HEK293 (cell line): ENCODE results near the gene ETHE1.

Source experiments
- CTCF ChIP-seq: fragments of 450-650 bp; formaldehyde crosslinking; IDR thresholded peaks from 2 replicates; pipeline ENCODE4 v1.5.1; 2016; ENCODE audit warnings: missing biosample characterization, missing genetic modification characterization
- SETDB1 ChIP-seq: IDR thresholded peaks from one replicate; pipeline ENCODE4 v1.6.1; 2017; ENCODE audit warnings: mild to moderate bottlenecking, low read length, moderate library complexity, mixed read lengths; ENCODE audit not compliant: insufficient read length
- TRIM28 ChIP-seq: IDR thresholded peaks from 2 replicates; pipeline ENCODE4 v1.6.1; 2011; ENCODE audit warnings: low read length, control low read depth, borderline replicate concordance
- ZNF248 ChIP-seq: fragments of 450-650 bp; formaldehyde crosslinking; IDR thresholded peaks from 2 replicates; pipeline ENCODE4 v1.5.1; 2017; ENCODE audit warnings: missing biosample characterization, missing genetic modification characterization
- ZNF600 ChIP-seq: fragments of 450-650 bp; formaldehyde crosslinking; IDR thresholded peaks from 2 replicates; pipeline ENCODE4 v1.5.1; 2016; ENCODE audit warnings: missing biosample characterization, missing genetic modification characterization
- ZNF658 ChIP-seq: fragments of 450-650 bp; formaldehyde crosslinking; IDR thresholded peaks from 2 replicates; pipeline ENCODE4; 2016; ENCODE audit warnings: missing biosample characterization, missing genetic modification characterization

GRCh38 chr19:43462785-43463380 is 64.1 kb downstream of the ETHE1 start:
- TF ChIP-seq CTCF (tag by site-specific recombination) = peak; percentile 47
- no peak for TF ChIP-seq TRIM28
- no peak for TF ChIP-seq SETDB1
- no peak for TF ChIP-seq ZNF658 (tag by site-specific recombination)
- no peak for TF ChIP-seq ZNF248 (tag by site-specific recombination)
- TF ChIP-seq ZNF600 = peak; percentile 71; the same call in 1 of the 2 replicates
